GM21515 (cell line): ENCODE measurements around the gene COL6A2.
"Not testable (repeated sequence)": the region's sequence is repeated elsewhere in the genome, so short reads cannot be mapped to it uniquely, and the experiment has no call there.

ENCODE experiments used
- ATAC-seq: cut with Tn5 transposase; IDR thresholded peaks from one replicate; pipeline ENCODE4 v1.9.1; 2021; ENCODE audit not compliant: unreplicated experiment

The COL6A2 gene

DNA sequence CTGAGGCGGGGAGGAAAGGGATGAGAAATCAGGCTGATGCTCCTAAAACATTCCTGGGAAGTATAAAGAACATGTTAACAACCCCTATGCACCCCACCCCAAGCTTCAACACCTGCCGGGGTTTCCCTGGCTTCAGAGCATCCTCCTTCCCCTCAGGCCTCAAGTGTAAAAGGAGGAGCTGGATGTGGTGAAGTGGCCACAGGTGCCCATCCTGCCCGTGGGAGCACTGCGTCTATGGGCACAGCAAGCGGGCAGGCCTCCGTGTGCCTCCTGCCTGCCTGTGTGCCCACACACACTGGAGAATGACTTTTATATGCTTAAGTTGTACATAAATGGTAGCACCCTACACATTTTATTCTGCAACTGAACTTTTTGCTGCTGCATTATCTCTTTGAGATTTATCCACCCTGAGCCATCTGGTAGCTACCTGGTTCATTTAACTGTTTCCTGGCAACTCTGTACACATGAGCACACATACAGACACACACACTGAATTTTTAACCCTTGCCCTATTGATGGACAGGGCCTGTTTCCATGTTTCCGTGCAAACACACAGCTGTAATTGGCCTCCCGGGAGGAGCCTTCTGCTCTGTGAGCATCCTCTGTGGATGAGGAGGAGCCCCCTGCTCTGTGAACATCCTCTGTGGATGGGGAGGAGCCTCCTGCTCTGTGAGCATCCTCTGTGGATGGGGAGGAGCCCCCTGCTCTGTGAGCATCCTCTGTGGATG lies 70.9 kb downstream of the COL6A2 start:
- no peak for ATAC-seq

- ATAC-seq, result not testable (repeated sequence)
These were observed 72.7 kb downstream of the COL6A2 start for GRCh38 chr21:46170436-46171193.

GRCh38 chr21:46171585-46171984 lies 73.7 kb downstream of the COL6A2 start:
- no peak for ATAC-seq

- no peak for ATAC-seq
These were observed 74.3 kb downstream of the COL6A2 start for GRCh38 chr21:46171996-46172862.

- ATAC-seq, result no peak
These were observed 75.1 kb downstream of the COL6A2 start for GRCh38 chr21:46172863-46173528.

DNA sequence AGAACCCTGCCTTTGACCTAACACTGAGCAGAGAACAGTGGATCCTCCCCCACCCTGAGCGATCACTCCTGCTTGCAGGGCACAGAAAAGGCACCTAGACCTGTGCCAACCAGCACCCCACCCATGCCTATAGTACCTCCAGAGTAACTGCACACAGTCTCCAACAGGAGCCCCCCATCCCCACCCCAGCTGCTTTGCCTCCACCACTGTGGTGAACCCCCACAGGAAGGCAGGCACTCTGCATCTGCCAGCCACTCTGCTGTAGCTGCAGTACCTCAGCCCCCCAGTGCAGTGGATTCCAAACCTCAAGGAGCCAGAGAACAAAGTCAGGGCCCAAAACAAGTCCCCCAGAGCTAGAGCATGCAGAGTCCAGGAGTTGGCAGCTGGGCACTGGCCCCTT lies 75.7 kb downstream of the COL6A2 start:
- no peak for ATAC-seq

DNA sequence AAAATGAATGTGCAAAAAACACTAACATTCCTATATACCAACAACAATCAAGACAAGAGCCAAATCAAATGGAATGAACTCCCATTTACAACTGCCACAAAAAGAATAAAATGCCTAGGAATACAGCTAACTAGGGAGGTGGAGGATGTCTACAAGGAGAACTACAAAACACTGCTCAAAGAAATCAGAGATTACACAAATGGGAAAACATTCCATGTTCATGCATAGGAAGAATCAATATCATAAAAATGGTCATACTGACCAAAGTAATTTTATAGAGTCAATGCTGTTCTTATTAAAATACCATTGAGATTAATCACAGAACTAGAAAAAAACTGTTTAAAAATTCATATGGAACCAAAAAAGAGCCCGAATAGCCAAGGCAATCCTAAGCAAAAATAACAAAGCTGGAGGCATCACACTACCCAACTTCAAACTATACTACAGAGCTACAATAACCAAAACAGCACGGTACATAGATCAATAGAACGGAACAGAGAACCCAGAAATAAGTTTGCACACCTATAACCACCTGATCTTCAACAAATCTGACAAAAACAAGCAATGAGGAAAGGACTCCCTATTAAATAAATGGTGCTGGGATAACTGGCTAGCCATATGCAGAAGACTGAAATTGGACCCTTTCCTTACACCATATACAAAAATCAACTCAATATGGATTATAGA lies 78.7 kb downstream of the COL6A2 start:
- ATAC-seq, result not testable (repeated sequence)

DNA sequence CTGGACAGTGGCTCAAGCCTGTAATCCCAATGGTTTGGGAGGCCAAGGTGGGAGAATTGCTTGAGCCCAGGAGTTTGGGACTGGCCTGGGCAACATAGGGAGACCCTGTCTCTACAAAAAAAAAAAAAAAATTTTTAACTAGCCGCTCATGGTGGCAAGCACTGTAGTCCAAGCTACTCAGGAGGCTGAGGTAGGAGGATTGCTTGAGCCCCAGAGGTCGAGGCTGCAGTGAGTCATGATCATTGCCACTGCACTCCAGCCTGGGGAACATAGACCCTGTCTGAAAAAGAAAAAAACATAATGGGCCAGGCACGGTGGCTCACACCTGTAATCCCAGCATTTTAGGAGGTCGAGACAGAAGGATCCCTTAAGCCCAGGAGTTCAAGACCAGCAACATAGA lies 81.0 kb downstream of the COL6A2 start:
- no peak for ATAC-seq
